HG03378 (cell line): ENCODE results near the gene TCERG1L.

ENCODE experiments used
- ATAC-seq: cut with Tn5 transposase; IDR thresholded peaks from one replicate; pipeline ENCODE4 v1.9.1; 2021; ENCODE audit warnings: mild to moderate bottlenecking, moderate library complexity; ENCODE audit not compliant: unreplicated experiment

Gene TCERG1L

DNA sequence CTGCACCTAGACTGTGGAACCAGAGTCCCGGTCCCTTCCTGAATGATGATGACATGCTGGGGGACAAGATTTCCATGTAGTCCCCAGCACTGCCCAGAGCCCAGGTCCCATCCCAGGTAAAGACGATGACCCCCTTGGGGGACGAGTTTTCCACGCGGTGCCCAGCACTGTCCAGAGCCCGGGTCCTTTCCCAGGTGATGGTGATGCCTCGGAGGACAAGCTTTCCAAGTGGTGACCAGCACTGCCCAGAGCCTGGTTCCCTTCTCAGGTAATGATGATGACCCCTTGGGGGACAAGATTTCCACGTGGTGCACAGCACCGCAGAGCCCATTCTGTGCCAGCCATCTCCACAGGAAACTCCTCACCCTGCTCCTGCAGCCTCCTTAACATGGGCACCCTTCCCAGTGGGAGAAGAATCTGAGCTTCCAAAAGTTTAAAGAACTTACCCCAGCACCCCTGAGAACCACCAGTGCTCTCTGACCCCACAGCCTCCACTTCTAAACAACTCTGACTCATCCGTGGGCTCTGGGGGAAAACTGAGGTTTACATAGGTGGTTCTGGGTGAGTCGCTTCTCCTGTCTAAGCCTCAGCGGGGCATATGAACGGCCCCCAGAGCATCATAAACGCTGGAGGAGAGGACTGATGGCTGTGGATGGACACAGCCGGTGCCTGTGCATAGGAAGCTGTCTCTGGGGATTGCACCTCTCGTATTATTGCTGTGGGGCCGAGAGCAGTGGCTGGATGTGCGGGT is 233.2 kb downstream of the TCERG1L start:
- ATAC-seq, result no peak

DNA sequence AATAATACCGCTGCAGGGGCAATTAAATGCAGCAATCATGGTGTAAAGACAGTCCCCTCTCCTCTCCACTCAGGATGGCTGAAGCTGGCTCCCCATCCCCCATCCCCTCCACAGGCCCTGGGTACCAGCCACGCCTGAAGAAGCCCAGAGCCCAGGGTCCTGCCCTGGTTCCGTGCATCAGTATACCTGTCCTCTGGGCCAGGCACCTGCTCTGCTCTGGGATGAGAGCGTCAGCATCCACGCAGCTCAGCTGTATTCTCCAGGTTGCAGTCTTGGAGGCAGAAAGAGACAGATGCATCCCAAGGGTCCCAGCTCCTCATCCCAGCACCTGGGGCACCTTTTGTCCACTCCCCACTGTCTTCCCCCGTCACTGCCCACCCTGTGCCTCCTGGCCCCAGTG is 233.8 kb downstream of the TCERG1L start:
- no peak for ATAC-seq

GRCh38 chr10:131077031-131077430 is 234.5 kb downstream of the TCERG1L start:
- ATAC-seq, result no peak

DNA sequence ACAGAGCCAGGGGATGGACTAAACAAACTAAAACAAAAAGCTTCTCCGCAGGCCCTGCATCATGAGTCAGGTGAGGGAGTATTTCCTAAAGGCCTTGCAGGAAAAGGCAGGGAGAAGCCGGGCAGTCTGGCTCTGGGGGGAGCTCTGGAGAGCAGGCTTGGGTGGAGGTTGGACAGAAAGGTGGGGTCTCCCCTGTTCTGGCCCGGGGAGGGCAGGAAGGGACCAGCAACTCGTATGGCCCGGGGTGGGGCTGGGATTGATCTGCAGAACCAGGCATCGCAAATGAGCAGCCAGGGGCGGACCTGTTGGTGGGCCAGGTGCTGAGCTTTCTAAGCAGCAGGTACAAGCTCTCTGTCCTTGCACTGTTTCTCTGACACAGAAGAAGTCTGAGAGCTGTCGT is 235.2 kb downstream of the TCERG1L start:
- no peak for ATAC-seq

DNA sequence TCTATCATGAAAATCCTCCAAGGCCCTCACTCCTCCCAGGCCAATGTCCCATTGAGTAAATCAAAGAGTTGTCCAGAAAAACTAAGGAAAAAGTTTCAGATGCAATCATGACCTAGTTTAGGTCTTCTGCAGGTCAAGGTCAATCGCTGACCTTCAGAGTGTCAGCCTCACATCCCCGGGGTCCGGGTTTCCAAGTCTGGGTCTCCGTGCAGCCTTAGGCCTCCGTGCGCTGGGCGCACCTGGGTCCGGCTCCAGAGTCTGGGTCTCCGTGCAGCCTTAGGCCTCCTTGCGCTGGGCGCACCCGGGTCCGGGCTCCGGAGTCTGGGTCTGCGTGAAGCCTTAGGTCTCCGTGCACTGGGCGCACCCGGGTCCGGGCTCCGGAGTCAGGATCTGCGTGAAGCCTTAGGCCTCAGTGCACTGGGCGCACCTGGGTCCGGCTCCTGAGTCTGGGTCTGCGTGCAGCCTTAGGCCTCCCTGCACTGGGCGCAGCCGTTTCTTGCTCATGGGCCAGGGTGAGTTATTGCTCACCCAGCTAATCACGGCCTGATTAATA is 236.2 kb downstream of the TCERG1L start:
- ATAC-seq, result no peak

GRCh38 chr10:131074682-131075081 is 236.8 kb downstream of the TCERG1L start:
- no peak for ATAC-seq

DNA sequence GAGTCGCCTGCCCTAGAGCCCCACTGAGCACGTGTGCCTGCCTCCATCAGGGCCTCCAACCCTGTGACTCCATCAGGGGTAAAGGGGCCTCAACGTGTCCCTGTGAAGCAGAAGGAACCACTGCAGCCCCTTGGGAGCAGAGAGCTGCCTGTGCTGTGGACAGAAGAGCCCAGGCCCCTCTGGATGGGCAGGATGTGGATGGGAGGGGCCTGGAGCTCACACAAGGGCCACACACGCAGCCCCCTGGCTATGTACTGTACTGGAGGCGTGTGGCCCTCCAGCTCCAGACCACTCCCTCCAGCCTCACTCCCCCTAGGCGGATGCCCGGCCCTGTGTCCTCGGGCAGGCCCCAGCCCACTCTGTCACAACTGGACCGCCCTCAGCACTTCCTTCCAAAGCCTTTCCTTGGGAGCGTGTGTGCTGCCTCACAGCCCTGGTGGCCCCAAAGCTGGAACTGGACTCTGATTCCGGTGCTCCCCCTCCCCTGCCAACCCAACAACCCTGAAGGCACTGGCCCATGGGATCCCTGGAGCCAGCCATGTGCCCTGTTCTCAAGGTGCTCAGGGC is 238.0 kb downstream of the TCERG1L start:
- ATAC-seq, result no peak

- ATAC-seq, result no peak
Observed at GRCh38 chr10:131072651-131073468, 238.7 kb downstream of the TCERG1L start.

DNA sequence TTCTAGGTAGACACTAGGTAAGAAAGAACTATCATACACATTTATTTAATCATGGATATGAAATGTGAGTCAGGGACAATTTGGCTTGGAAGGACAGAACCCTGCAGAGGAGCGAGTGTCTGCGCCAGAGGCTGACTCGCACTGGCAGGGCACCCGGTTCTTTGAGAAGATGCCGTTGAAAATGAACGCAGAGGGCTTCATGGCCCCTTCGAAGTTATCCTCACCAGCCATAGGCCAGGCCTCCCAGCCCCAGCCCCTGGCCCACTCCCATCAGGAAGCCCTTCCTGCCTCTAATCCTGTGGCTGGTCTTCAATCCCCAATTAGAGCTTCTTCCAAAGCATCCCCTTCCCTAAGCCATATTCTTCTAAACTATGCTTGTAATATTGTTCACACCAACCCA is 239.8 kb downstream of the TCERG1L start:
- ATAC-seq, result no peak

DNA sequence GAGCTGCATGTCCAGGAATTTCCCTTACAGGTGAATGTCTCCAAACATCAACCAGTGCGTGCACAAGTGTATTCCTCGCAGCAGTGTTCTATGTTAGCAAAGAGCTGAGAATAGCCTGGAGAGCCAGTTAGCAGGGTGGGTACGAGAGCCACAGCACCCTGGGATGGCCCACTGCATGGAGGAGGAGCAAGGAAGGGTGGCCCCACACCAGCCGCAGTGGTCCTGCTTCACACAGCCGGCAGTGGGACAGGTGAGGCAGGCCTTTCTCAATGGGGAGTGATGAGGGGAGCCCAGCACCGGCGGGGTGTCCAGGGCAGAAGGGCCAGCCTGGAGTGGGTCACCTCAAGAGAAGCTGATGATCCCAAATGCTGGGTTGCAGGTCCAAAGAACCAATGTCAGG is 240.7 kb downstream of the TCERG1L start:
- no peak for ATAC-seq

DNA sequence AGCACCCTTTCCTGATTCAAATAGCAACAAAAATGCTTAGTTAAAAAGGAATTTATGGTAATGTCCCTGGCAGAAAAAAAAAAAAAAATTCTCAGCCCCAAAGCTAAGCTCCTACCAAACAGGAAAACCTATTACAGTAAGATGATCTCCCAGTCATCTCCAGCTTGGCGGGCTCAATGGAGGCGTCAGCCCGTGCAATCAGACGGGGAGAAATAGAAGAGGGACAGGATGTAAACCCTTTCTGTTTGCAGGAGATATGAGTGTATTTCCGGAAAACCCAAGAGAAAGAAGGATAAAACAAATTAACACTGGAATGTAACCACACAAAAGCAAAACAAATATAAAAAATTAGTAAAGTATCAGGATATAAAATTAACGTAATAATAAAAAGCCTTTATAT is 242.8 kb downstream of the TCERG1L start:
- ATAC-seq, result no peak

- no peak for ATAC-seq
Observed at GRCh38 chr10:131068311-131068710, 243.2 kb downstream of the TCERG1L start.

DNA sequence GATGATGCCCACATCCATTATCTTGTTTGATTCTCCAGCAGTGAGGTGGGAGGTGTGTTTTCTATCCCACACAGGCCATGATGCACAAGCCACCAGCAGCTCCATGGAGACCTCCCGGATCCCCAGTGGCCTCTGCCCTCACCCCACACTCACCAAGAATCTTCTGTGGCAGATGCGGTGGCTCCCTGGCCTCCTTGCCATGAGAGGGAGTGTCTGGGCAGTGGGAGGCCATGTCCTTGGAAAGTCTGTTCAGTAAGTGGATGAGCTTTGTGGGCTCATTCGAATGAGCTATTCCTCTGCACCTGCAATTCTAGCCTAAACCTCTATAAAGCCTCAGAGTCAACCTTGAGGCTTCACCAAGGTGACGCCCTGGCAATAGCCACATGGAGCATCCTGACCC is 243.8 kb downstream of the TCERG1L start:
- no peak for ATAC-seq

GRCh38 chr10:131065673-131066305 is 245.7 kb downstream of the TCERG1L start:
- no peak for ATAC-seq

DNA sequence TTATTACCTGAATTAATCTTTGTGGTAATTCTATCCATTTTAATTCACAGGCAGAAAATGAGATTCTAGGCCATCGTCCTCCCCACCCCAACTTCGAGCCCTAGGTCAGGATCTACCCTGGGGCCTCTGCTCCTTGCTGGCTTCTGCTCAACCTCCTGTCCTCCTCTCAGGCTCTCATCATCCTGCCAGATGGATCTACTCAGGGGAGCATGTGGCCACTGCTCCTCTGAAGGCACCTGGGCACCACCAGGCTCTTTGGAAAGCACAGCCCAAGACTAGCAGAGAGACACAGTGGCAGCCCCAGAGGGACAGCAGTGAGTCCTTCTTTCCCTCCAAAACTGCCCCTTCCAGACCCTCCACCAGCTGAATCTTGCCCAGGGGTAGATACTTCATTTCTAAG is 248.2 kb downstream of the TCERG1L start:
- ATAC-seq, result no peak

- no peak for ATAC-seq
Observed at GRCh38 chr10:131062621-131063260, 248.8 kb downstream of the TCERG1L start.

DNA sequence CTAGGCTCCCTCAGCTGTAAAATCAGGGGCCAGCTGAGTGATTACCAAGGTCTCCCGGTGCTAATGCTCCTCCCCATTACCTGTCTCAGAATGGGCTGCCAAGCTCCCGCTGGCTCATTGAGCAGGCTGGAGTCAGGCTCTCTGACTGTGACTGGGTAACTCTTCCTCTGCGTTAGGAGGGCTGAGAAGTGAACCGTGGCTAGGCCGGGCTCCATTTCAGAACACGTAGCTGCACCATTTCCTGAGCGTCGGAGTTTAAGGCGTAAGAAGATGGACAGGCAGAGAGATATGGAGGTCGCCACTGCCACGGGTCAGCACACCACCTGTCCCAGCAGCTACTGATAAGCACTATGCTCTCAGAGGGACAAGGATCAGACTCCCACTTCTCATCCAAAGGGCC is 250.3 kb downstream of the TCERG1L start:
- ATAC-seq, result no peak

GRCh38 chr10:131059881-131060280 is 251.6 kb downstream of the TCERG1L start:
- no peak for ATAC-seq

GRCh38 chr10:131058799-131059198 is 252.7 kb downstream of the TCERG1L start:
- no peak for ATAC-seq

- ATAC-seq, result no peak
Observed at GRCh38 chr10:131056781-131057180, 254.7 kb downstream of the TCERG1L start.

DNA sequence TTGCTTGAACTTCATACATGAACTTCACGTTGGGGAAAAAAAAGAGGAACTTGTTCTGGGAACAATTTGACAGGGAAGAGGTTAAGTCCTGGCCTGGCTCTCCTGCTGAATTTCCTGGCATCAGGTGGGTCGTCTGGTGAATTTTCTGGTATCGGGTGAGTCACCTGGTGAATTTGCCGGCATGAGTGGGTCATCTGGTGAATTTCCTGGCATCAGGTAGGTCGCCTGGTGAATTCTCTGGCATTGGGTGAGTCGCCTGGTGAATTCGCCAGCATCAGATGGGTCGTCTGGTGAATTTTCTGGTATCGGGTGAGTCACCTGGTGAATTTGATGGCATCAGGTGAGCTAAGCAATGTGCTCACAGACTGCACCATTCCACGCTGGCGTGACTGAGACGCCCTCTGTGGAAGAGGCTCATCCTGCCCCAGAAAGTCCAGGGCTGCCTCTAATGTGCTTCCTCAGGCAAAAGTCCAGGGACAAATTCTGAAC is 255.4 kb downstream of the TCERG1L start:
- ATAC-seq, result no peak
